Neural progenitor cell (in vitro differentiated cells): ENCODE data around the gene CPLANE1.
"Not testable (repeated sequence)": the region's sequence is repeated elsewhere in the genome, so short reads cannot be mapped to it uniquely, and the experiment has no call there.

ENCODE experiments used
- EZH2 ChIP-seq: fragments of 200-600 bp; sonication (generic); IDR thresholded peaks from 2 replicates; pipeline ENCODE4 v1.6.1; 2017; ENCODE audit warnings: antibody characterized with exemption, mild to moderate bottlenecking, moderate library complexity
- TF ChIP-seq, protein P1 (sequence below): fragments of 200-600 bp; sonication (generic); IDR thresholded peaks from 2 replicates; pipeline ENCODE4 v1.5.1; 2017; ENCODE audit warnings: antibody characterized with exemption, mild to moderate bottlenecking

DNA sequence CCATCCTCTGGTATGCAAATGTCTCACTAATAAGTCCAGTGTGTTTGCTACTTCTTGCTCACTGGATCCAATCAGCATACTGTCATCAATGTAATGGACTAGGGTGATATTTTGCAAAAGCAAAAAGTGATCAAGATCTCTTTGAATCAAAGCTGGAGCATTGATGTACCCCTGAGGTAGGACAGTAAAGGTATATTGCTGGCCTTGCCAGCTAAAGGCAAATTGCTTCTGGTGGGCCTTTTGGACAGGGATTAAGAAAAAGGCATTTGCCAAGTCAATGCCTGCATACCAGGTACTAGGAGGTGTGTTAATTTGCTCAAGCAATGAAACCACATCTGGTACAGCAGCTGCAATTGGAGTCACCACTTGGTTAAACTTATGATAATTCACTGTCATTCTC lies 18.9 kb upstream of the CPLANE1 start:
- not testable (repeated sequence) for TF ChIP-seq EZH2
- TF ChIP-seq, protein P1, sequence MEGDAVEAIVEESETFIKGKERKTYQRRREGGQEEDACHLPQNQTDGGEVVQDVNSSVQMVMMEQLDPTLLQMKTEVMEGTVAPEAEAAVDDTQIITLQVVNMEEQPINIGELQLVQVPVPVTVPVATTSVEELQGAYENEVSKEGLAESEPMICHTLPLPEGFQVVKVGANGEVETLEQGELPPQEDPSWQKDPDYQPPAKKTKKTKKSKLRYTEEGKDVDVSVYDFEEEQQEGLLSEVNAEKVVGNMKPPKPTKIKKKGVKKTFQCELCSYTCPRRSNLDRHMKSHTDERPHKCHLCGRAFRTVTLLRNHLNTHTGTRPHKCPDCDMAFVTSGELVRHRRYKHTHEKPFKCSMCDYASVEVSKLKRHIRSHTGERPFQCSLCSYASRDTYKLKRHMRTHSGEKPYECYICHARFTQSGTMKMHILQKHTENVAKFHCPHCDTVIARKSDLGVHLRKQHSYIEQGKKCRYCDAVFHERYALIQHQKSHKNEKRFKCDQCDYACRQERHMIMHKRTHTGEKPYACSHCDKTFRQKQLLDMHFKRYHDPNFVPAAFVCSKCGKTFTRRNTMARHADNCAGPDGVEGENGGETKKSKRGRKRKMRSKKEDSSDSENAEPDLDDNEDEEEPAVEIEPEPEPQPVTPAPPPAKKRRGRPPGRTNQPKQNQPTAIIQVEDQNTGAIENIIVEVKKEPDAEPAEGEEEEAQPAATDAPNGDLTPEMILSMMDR: not testable (repeated sequence)
